Activated CD8-positive, alpha-beta memory T cell treated with anti-CD3 and anti-CD28 coated beads, Interleukin-2, amount 50 U/mL, for 24 hours (primary cell): ENCODE results near the gene RLN3.

Experiments used
- DNase-seq: peaks from one replicate; pipeline ENCODE4 v3.0.0-alpha.2; 2020; ENCODE audit errors: extremely low read depth

Gene RLN3

GRCh38 chr19:14054099-14054498 is 26.2 kb downstream of the RLN3 start:
- no peak for DNase-seq

GRCh38 chr19:14054721-14055120 is 26.8 kb downstream of the RLN3 start:
- no peak for DNase-seq

- DNase-seq = no peak
These were observed 27.4 kb downstream of the RLN3 start for GRCh38 chr19:14055396-14055795.

GRCh38 chr19:14056069-14056666 is 28.2 kb downstream of the RLN3 start:
- no peak for DNase-seq

GRCh38 chr19:14056741-14057356 is 28.9 kb downstream of the RLN3 start:
- DNase-seq = no peak

GRCh38 chr19:14058182-14059092 is 30.5 kb downstream of the RLN3 start:
- DNase-seq = no peak

- DNase-seq = no peak
These were observed 31.1 kb downstream of the RLN3 start for GRCh38 chr19:14059093-14059480.

- DNase-seq = no peak
These were observed 31.8 kb downstream of the RLN3 start for GRCh38 chr19:14059652-14060155.

GRCh38 chr19:14061081-14061749 is 33.3 kb downstream of the RLN3 start:
- DNase-seq = no peak

- no peak for DNase-seq
These were observed 34.0 kb downstream of the RLN3 start, which contains the start of gene PALM3 for GRCh38 chr19:14061751-14062557. TSS of gene PALM3 (minus strand) at chr19:14062076. CDS start at chr19:14061980, 96 bp downstream.

GRCh38 chr19:14062558-14062855 is 34.6 kb downstream of the RLN3 start:
- no peak for DNase-seq

GRCh38 chr19:14063105-14063504 is 35.2 kb downstream of the RLN3 start:
- no peak for DNase-seq

- DNase-seq = no peak
These were observed 38.2 kb downstream of the RLN3 start for GRCh38 chr19:14066134-14066533.

- no peak for DNase-seq
These were observed 42.5 kb downstream of the RLN3 start for GRCh38 chr19:14070268-14071050.

GRCh38 chr19:14072535-14073260 is 44.8 kb downstream of the RLN3 start, which contains the start of gene MISP3:
TSS of gene MISP3 (plus strand) at chr19:14072786. CDS start at chr19:14073310, 524 bp downstream.
- no peak for DNase-seq

GRCh38 chr19:14073261-14073924 is 45.4 kb downstream of the RLN3 start:
- DNase-seq = no peak

GRCh38 chr19:14073925-14074838 is 46.2 kb downstream of the RLN3 start:
- DNase-seq = no peak

- no peak for DNase-seq
These were observed 50.5 kb downstream of the RLN3 start for GRCh38 chr19:14078411-14078810.
